ENCODE data around the gene GAS6.

DNA sequence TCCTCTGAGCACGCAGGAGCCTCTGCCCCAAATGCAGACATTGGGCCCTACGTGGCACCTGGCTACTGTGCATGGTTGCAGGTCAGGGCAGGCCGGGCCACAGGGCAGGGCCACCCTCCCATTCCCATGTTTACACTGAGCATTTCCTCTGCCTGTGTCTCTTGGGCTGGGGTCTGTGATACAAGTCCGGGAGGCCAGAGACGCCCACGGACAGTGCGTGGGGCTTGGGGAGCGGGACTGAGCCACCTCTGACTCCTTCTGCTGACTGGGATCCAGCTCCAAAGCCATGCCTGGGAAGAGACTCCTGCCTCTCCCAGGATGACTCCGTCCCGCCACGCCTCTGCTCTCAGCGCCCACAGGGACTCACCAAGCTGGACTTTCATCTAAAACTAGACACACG, 18.8 kb downstream of the GAS6 start:
- TF ChIP-seq, protein P1, sequence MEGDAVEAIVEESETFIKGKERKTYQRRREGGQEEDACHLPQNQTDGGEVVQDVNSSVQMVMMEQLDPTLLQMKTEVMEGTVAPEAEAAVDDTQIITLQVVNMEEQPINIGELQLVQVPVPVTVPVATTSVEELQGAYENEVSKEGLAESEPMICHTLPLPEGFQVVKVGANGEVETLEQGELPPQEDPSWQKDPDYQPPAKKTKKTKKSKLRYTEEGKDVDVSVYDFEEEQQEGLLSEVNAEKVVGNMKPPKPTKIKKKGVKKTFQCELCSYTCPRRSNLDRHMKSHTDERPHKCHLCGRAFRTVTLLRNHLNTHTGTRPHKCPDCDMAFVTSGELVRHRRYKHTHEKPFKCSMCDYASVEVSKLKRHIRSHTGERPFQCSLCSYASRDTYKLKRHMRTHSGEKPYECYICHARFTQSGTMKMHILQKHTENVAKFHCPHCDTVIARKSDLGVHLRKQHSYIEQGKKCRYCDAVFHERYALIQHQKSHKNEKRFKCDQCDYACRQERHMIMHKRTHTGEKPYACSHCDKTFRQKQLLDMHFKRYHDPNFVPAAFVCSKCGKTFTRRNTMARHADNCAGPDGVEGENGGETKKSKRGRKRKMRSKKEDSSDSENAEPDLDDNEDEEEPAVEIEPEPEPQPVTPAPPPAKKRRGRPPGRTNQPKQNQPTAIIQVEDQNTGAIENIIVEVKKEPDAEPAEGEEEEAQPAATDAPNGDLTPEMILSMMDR (IDR thresholded peaks at IDR 0.05; ENCODE audit: insufficient read depth, low read length, poor library complexity, severe bottlenecking) = no peak
- TF ChIP-seq EZH2phosphoT487 (conservative IDR thresholded peaks at IDR 0.05; ENCODE audit: low read length) = no peak

Data from SU-DHL-6 (cell line).